Measurements from ENCODE around the gene ACTL6B.

DNA sequence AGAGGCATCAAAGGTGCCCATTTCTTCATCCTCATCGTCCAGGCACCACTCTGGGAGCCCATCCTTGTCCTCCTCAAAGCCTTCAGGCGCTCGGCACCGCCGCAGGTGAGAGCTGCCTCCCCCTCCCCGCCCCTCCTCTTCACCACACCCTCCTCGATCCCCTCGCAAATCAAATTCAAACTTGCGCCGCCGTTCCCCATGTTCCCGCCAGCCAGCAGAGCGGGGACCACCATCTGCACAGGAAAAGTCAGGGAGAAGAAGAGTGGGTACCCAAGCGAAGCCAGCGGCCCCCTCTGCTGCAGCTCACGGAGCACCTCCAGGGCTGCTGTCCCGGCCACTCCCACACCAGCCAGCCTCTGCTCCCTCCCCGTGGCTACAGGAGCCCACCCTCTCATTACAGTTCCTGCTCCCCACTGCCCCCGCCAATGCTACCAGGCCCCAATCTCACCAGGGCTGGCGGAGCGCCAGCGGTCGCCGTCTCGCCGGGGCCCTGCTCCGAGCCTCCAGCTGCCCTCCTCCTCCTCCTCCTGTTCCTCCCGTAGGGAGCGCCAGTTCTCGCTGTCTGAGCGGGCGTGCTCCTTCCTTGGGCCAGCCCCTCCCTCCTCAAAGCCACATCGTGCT, 30.1 kb upstream of the ACTL6B start:
- TF ChIP-seq, protein P1, sequence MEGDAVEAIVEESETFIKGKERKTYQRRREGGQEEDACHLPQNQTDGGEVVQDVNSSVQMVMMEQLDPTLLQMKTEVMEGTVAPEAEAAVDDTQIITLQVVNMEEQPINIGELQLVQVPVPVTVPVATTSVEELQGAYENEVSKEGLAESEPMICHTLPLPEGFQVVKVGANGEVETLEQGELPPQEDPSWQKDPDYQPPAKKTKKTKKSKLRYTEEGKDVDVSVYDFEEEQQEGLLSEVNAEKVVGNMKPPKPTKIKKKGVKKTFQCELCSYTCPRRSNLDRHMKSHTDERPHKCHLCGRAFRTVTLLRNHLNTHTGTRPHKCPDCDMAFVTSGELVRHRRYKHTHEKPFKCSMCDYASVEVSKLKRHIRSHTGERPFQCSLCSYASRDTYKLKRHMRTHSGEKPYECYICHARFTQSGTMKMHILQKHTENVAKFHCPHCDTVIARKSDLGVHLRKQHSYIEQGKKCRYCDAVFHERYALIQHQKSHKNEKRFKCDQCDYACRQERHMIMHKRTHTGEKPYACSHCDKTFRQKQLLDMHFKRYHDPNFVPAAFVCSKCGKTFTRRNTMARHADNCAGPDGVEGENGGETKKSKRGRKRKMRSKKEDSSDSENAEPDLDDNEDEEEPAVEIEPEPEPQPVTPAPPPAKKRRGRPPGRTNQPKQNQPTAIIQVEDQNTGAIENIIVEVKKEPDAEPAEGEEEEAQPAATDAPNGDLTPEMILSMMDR (conservative IDR thresholded peaks at IDR 0.05; ENCODE audit: low read length), result no peak
- TF ChIP-seq EZH2phosphoT487 (IDR thresholded peaks at IDR 0.05; ENCODE audit: borderline replicate concordance, low read depth, low read length), result no peak
